ENCODE data around the gene GADD45GIP1. TPM values are rescaled to one million over a fixed set of nuclear protein-coding genes. Genes with fewer than 3 reads are reported as not detected.

The GADD45GIP1 gene
- total RNA-seq, 1 donor: 15.2 TPM

DNA sequence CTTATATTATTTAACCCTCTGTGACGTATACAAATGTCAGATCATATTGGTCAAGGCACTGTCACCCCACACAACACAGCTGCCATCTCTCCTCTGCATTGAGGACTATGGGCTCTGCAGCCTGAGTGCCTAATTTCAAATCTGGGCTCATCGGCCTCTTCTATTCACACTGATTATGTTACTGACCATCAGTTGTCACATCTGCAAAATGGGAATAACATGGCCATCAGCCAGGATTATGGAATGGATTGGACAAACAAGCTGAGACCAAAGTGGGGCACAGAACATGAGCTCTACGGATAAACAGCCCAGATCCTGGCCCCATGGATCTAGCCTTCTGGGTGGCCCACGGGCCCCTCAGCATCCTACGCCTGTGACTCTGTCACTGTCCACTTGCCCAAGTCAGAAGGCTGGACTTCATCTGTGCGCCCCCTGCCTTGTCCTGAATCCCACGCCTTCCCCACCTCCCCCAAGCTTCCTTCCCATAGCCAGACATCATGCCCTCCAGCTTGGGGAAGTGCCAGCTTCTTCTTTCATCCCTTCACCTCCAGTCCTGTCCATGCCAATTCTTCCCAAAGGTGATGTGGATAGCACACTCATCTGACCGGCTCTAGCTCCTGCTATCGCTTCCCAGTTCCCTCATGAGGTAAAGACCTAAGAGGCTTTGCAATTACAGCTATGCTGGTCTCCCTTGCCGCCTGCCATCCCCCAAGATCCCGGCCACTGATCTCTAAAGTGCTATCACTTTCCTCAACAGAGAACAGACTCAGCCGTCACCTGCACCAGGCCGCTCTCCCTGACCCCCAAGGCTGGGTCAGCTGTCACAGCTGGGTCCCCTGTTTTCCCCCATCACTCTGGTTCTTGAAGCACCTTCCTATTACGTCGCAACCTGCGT lies 24.4 kb downstream of the GADD45GIP1 start:
- Histone ChIP-seq H3K27me3 (ENCODE audit: insufficient read depth, low read length) (no peaks in the 10 kb centered on the region), H3K4me2 (ENCODE audit: insufficient read depth, low read length) (peak overlapping the region; percentile 99), H3K4me1 (ENCODE audit: insufficient read depth, low read length) (peaks cover 12% of the 10 kb centered on the region), H2AFZ (ENCODE audit: low read length) (peak overlapping the region; percentile 95), H3K4me3 (ENCODE audit: insufficient read depth, low read length) (peak overlapping the region; percentile 98), H3K36me3 (ENCODE audit: insufficient read depth, low read length) (peaks cover 23% of the 10 kb centered on the region), H3K9me3 (ENCODE audit: low read depth, low read length) (no peaks in the 10 kb centered on the region), H3K79me2 (ENCODE audit: insufficient read depth, low read length) (peaks cover 40% of the 10 kb centered on the region), H3K27ac (ENCODE audit: low read depth, low read length) (peak overlapping the region; percentile 83), H4K20me1 (ENCODE audit: insufficient read depth, low read length) (peaks cover 14% of the 10 kb centered on the region)
- peak; percentile 80 for DNase-seq (ENCODE audit: insufficient read length, low spot score, missing footprints)
- TF ChIP-seq, protein P1, sequence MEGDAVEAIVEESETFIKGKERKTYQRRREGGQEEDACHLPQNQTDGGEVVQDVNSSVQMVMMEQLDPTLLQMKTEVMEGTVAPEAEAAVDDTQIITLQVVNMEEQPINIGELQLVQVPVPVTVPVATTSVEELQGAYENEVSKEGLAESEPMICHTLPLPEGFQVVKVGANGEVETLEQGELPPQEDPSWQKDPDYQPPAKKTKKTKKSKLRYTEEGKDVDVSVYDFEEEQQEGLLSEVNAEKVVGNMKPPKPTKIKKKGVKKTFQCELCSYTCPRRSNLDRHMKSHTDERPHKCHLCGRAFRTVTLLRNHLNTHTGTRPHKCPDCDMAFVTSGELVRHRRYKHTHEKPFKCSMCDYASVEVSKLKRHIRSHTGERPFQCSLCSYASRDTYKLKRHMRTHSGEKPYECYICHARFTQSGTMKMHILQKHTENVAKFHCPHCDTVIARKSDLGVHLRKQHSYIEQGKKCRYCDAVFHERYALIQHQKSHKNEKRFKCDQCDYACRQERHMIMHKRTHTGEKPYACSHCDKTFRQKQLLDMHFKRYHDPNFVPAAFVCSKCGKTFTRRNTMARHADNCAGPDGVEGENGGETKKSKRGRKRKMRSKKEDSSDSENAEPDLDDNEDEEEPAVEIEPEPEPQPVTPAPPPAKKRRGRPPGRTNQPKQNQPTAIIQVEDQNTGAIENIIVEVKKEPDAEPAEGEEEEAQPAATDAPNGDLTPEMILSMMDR (IDR thresholded peaks at IDR 0.05; ENCODE audit: extremely low read depth, low read depth, low read length): no peak

DNA sequence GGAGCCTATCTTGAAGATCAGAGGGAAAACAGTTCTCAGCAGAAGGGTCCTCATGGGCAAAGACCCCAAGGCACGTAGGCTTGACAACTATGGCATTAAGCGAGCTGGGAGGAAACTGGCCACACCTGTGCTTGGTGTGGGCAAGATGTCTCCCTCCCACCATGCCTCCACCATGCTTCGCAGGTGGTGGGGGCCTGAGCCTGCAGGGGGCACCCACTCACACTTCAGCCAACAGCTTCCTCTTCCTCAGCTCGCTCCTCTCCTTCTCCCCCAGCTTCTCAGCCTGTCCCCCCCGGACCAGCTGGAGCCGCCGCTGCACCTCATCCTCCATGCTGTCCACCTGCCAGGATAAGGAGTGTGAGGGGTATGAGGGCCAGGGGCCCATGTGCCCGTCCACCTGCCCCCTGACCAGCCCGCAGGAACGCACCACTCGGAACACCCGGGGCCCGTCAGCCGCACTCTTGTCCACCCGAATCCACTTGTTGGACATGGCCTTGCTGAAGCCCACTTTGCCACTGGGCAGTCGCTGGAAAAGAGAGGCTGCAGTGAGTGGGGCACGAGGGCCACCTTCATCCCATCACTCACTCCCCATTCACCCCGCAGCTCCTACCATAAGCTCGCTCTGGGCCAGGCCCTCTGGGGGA lies 26.9 kb downstream of the GADD45GIP1 start:
- peaks cover 14% of the 10 kb centered on the region for H4K20me1 ChIP-seq (ENCODE audit: insufficient read depth, low read length)
- no peak overlapping the region for H3K27ac ChIP-seq (ENCODE audit: low read depth, low read length)
- peaks cover 40% of the 10 kb centered on the region for H3K79me2 ChIP-seq (ENCODE audit: insufficient read depth, low read length)
- no peak overlapping the region for H3K4me3 ChIP-seq (ENCODE audit: insufficient read depth, low read length)
- TF ChIP-seq, protein P1 (IDR thresholded peaks at IDR 0.05; ENCODE audit: extremely low read depth, low read depth, low read length): no peak
- H3K36me3 ChIP-seq (ENCODE audit: insufficient read depth, low read length): peaks cover 34% of the 10 kb centered on the region
- H2AFZ ChIP-seq (ENCODE audit: low read length): no peak overlapping the region
- H3K9me3 ChIP-seq (ENCODE audit: low read depth, low read length): no peaks in the 10 kb centered on the region
- no peak for DNase-seq (ENCODE audit: insufficient read length, low spot score, missing footprints)
- H3K27me3 ChIP-seq (ENCODE audit: insufficient read depth, low read length): no peaks in the 10 kb centered on the region
- H3K4me1 ChIP-seq (ENCODE audit: insufficient read depth, low read length): peaks cover 8% of the 10 kb centered on the region
- H3K4me2 ChIP-seq (ENCODE audit: insufficient read depth, low read length): no peak overlapping the region

DNA sequence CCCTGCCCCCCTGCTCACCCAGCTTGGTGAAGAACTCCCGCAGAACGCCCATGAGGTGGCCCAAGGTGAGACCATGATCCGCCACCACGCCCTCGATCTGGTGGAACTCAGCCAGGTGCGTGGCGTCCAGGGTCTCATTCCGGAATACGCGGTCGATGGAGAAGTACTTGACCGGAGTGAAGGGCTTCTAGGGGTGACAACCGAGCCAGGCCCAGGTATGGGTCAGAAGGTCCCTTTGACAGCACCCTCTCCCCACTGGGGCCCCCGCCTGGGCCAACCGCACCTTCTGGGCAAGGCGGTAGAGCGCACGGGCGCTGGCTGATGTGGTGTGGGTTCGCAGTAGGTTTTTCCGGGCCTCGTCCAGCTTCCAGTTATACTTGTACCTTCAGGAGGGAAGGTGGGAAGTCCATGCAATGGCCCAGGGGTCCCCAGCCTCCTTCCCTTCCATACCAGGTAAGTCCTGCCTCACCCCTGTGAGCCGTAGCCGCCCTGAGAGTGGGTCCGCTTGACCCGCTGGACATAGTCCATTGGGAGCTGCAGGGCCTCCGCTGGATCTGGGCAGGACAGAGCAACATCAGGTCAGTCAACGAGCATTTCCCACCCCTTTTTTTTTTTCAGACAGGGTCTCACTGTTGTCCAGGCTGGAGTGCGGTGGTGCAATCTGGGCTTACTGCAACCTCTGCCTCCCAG lies 32.3 kb downstream of the GADD45GIP1 start:
- H4K20me1 ChIP-seq (ENCODE audit: insufficient read depth, low read length): no peaks in the 10 kb centered on the region
- no peaks in the 10 kb centered on the region for H3K9me3 ChIP-seq (ENCODE audit: low read depth, low read length)
- H3K79me2 ChIP-seq (ENCODE audit: insufficient read depth, low read length): peaks cover under 1% of the 10 kb centered on the region
- TF ChIP-seq, protein P1 (IDR thresholded peaks at IDR 0.05; ENCODE audit: extremely low read depth, low read depth, low read length): no peak
- no peaks in the 10 kb centered on the region for H3K4me1 ChIP-seq (ENCODE audit: insufficient read depth, low read length)
- peak; percentile 62 for DNase-seq (ENCODE audit: insufficient read length, low spot score, missing footprints)
- H3K4me3 ChIP-seq (ENCODE audit: insufficient read depth, low read length): no peak overlapping the region
- H3K36me3 ChIP-seq (ENCODE audit: insufficient read depth, low read length): peaks cover 58% of the 10 kb centered on the region
- H3K4me2 ChIP-seq (ENCODE audit: insufficient read depth, low read length): no peak overlapping the region
- no peak overlapping the region for H3K27ac ChIP-seq (ENCODE audit: low read depth, low read length)
- no peak overlapping the region for H2AFZ ChIP-seq (ENCODE audit: low read length)
- H3K27me3 ChIP-seq (ENCODE audit: insufficient read depth, low read length): no peaks in the 10 kb centered on the region

Data from osteoblast (primary cell).